ENCODE results near the gene CDC42EP1.
"Not testable (repeated sequence)": the region's sequence is repeated elsewhere in the genome, so short reads cannot be mapped to it uniquely, and the experiment has no call there.

CDC42EP1 gene

GRCh38 chr22:37588546-37589215 is 28.4 kb downstream of the CDC42EP1 start:
- Histone ChIP-seq H2AFZ (ENCODE audit: low read length) (no peak overlapping the region), H4K20me1 (ENCODE audit: insufficient read depth, low read length, poor library complexity, severe bottlenecking) (no peaks in the 10 kb centered on the region), H3K4me2 (ENCODE audit: low read depth, low read length, poor library complexity, severe bottlenecking) (no peak overlapping the region), H3K27me3 (ENCODE audit: insufficient read depth, low read length, poor library complexity, severe bottlenecking) (no peaks in the 10 kb centered on the region), H3K4me1 (ENCODE audit: insufficient read depth, low read length, poor library complexity, severe bottlenecking) (no peaks in the 10 kb centered on the region), H3K79me2 (ENCODE audit: insufficient read depth, low read length) (no peaks in the 10 kb centered on the region), H3K9ac (ENCODE audit: low read depth, low read length, poor library complexity, severe bottlenecking) (no peak overlapping the region), H3F3A (ENCODE audit: low read depth) (no peaks in the 10 kb centered on the region), H3K36me3 (ENCODE audit: insufficient read depth, low read length) (no peaks in the 10 kb centered on the region), H3K4me3 (ENCODE audit: low read length, poor library complexity, severe bottlenecking) (no peak overlapping the region), H3K9me2 (replicated peaks; ENCODE audit: low read depth, low read length) (no peaks in the 10 kb centered on the region), H3K9me3 (ENCODE audit: insufficient read depth, low read depth, low read length) (no peaks in the 10 kb centered on the region)
- no peak for TF ChIP-seq CTCF (conservative IDR thresholded peaks at IDR 0.05; ENCODE audit: low read length)
- TF ChIP-seq EZH2phosphoT487 (IDR thresholded peaks at IDR 0.05; ENCODE audit: borderline replicate concordance): no peak

- Histone ChIP-seq H4K20me1 (ENCODE audit: insufficient read depth, low read length, poor library complexity, severe bottlenecking) (no peaks in the 10 kb centered on the region), H3K4me3 (ENCODE audit: low read length, poor library complexity, severe bottlenecking) (no peak overlapping the region), H3K4me2 (ENCODE audit: low read depth, low read length, poor library complexity, severe bottlenecking) (no peak overlapping the region), H3K4me1 (ENCODE audit: insufficient read depth, low read length, poor library complexity, severe bottlenecking) (no peaks in the 10 kb centered on the region), H2AFZ (ENCODE audit: low read length) (no peak overlapping the region), H3K36me3 (ENCODE audit: insufficient read depth, low read length) (no peaks in the 10 kb centered on the region), H3K79me2 (ENCODE audit: insufficient read depth, low read length) (no peaks in the 10 kb centered on the region), H3K9ac (ENCODE audit: low read depth, low read length, poor library complexity, severe bottlenecking) (no peak overlapping the region), H3F3A (ENCODE audit: low read depth) (no peaks in the 10 kb centered on the region), H3K9me3 (ENCODE audit: insufficient read depth, low read depth, low read length) (no peaks in the 10 kb centered on the region), H3K27me3 (ENCODE audit: insufficient read depth, low read length, poor library complexity, severe bottlenecking) (no peaks in the 10 kb centered on the region), H3K9me2 (replicated peaks; ENCODE audit: low read depth, low read length) (no peaks in the 10 kb centered on the region)
- TF ChIP-seq CTCF (conservative IDR thresholded peaks at IDR 0.05; ENCODE audit: low read length) (no peak), EZH2phosphoT487 (IDR thresholded peaks at IDR 0.05; ENCODE audit: borderline replicate concordance) (no peak)
Observed at GRCh38 chr22:37589636-37590035, 29.4 kb downstream of the CDC42EP1 start.

- H4K20me1 ChIP-seq (ENCODE audit: insufficient read depth, low read length, poor library complexity, severe bottlenecking); H3F3A ChIP-seq (ENCODE audit: low read depth); H3K4me3 ChIP-seq (ENCODE audit: low read length, poor library complexity, severe bottlenecking); H2AFZ ChIP-seq (ENCODE audit: low read length); H3K9me3 ChIP-seq (ENCODE audit: insufficient read depth, low read depth, low read length); H3K4me1 ChIP-seq (ENCODE audit: insufficient read depth, low read length, poor library complexity, severe bottlenecking); H3K36me3 ChIP-seq (ENCODE audit: insufficient read depth, low read length); H3K4me2 ChIP-seq (ENCODE audit: low read depth, low read length, poor library complexity, severe bottlenecking); H3K79me2 ChIP-seq (ENCODE audit: insufficient read depth, low read length); H3K27me3 ChIP-seq (ENCODE audit: insufficient read depth, low read length, poor library complexity, severe bottlenecking); H3K9me2 ChIP-seq (replicated peaks; ENCODE audit: low read depth, low read length); H3K9ac ChIP-seq (ENCODE audit: low read depth, low read length, poor library complexity, severe bottlenecking): not testable (repeated sequence)
Observed at GRCh38 chr22:37591081-37591480, 30.8 kb downstream of the CDC42EP1 start.

GRCh38 chr22:37591823-37592404 is 31.6 kb downstream of the CDC42EP1 start:
- H3K9ac ChIP-seq (ENCODE audit: low read depth, low read length, poor library complexity, severe bottlenecking): no peak overlapping the region
- H3K9me2 ChIP-seq (replicated peaks; ENCODE audit: low read depth, low read length): no peaks in the 10 kb centered on the region
- H3K4me3 ChIP-seq (ENCODE audit: low read length, poor library complexity, severe bottlenecking): no peak overlapping the region
- no peaks in the 10 kb centered on the region for H3F3A ChIP-seq (ENCODE audit: low read depth)
- H2AFZ ChIP-seq (ENCODE audit: low read length): no peak overlapping the region
- no peaks in the 10 kb centered on the region for H3K4me1 ChIP-seq (ENCODE audit: insufficient read depth, low read length, poor library complexity, severe bottlenecking)
- H3K9me3 ChIP-seq (ENCODE audit: insufficient read depth, low read depth, low read length): no peaks in the 10 kb centered on the region
- peak overlapping the region; percentile 34 for H3K4me2 ChIP-seq (ENCODE audit: low read depth, low read length, poor library complexity, severe bottlenecking)
- no peaks in the 10 kb centered on the region for H3K36me3 ChIP-seq (ENCODE audit: insufficient read depth, low read length)
- H4K20me1 ChIP-seq (ENCODE audit: insufficient read depth, low read length, poor library complexity, severe bottlenecking): no peaks in the 10 kb centered on the region
- H3K79me2 ChIP-seq (ENCODE audit: insufficient read depth, low read length): no peaks in the 10 kb centered on the region
- H3K27me3 ChIP-seq (ENCODE audit: insufficient read depth, low read length, poor library complexity, severe bottlenecking): no peaks in the 10 kb centered on the region
- TF ChIP-seq CTCF (conservative IDR thresholded peaks at IDR 0.05; ENCODE audit: low read length): no peak
- TF ChIP-seq EZH2phosphoT487 (IDR thresholded peaks at IDR 0.05; ENCODE audit: borderline replicate concordance): no peak
